ENCODE data around the gene ZNF302. TPM values are rescaled to one million over a fixed set of nuclear protein-coding genes. Genes with fewer than 3 reads are reported as not detected.

The ZNF302 gene
- total RNA-seq, 1 donor from 2014 or later: 16.5 TPM

- H3K36me3 Mint-ChIP-seq (ENCODE audit: low read depth, unreplicated experiment): peaks cover 2% of the 10 kb centered on the region
- H3K27me3 Mint-ChIP-seq (ENCODE audit: low read depth, unreplicated experiment): peaks cover 16% of the 10 kb centered on the region
- no peak overlapping the region for H2AFZ ChIP-seq (ENCODE audit: low read depth, low read length)
- no peak overlapping the region for H3K4me3 ChIP-seq (ENCODE audit: insufficient read depth, low read depth, low read length)
- H3K27me3 ChIP-seq (ENCODE audit: insufficient read depth, low read length): no peaks in the 10 kb centered on the region
- TF ChIP-seq CTCF (IDR thresholded peaks at IDR 0.05; ENCODE audit: insufficient read depth, low read depth, low read length): no peak
- no peak for TF ChIP-seq EZH2 (IDR thresholded peaks at IDR 0.05; ENCODE audit: insufficient read depth, low read length)
- H3K79me2 ChIP-seq (ENCODE audit: insufficient read depth, low read length): no peaks in the 10 kb centered on the region
- H3K9me3 Mint-ChIP-seq (ENCODE audit: unreplicated experiment): peaks cover under 1% of the 10 kb centered on the region
- no peaks in the 10 kb centered on the region for H4K20me1 ChIP-seq (ENCODE audit: insufficient read depth, low read length)
- no peak overlapping the region for H3K4me3 Mint-ChIP-seq (ENCODE audit: unreplicated experiment)
- peaks cover 2% of the 10 kb centered on the region for H3K9me3 ChIP-seq (ENCODE audit: insufficient read depth, low read depth, low read length)
- no peak overlapping the region for H3K27ac Mint-ChIP-seq (ENCODE audit: unreplicated experiment)
- no peaks in the 10 kb centered on the region for H3K36me3 ChIP-seq (ENCODE audit: insufficient read depth, low read length)
- FAIRE-seq (no peak), DNase-seq (ENCODE audit: low read depth) (no peak)
- H3K4me2 ChIP-seq (ENCODE audit: low read length): no peak overlapping the region
- H3K4me1 ChIP-seq (ENCODE audit: insufficient read depth, low read length): no peaks in the 10 kb centered on the region
- no peak overlapping the region for H3K27ac ChIP-seq (ENCODE audit: low read depth, low read length)
- no peaks in the 10 kb centered on the region for H3K4me1 Mint-ChIP-seq (ENCODE audit: low read depth, unreplicated experiment)
- H3K9ac ChIP-seq (ENCODE audit: low read length): no peak overlapping the region
Observed at GRCh38 chr19:34645551-34645950, 31.9 kb upstream of the ZNF302 start.

GRCh38 chr19:34649886-34650543 is 27.5 kb upstream of the ZNF302 start:
- Histone ChIP-seq H3K27ac (ENCODE audit: low read depth, low read length) (no peak overlapping the region), H3K79me2 (ENCODE audit: insufficient read depth, low read length) (no peaks in the 10 kb centered on the region), H2AFZ (ENCODE audit: low read depth, low read length) (no peak overlapping the region), H3K9me3 (ENCODE audit: insufficient read depth, low read depth, low read length) (peaks cover 2% of the 10 kb centered on the region), H4K20me1 (ENCODE audit: insufficient read depth, low read length) (no peaks in the 10 kb centered on the region), H3K9ac (ENCODE audit: low read length) (no peak overlapping the region), H3K27me3 (ENCODE audit: insufficient read depth, low read length) (no peaks in the 10 kb centered on the region), H3K4me3 (ENCODE audit: insufficient read depth, low read depth, low read length) (no peak overlapping the region), H3K4me2 (ENCODE audit: low read length) (no peak overlapping the region), H3K36me3 (ENCODE audit: insufficient read depth, low read length) (no peaks in the 10 kb centered on the region), H3K4me1 (ENCODE audit: insufficient read depth, low read length) (no peaks in the 10 kb centered on the region)
- DNase-seq (ENCODE audit: low read depth) (no peak), FAIRE-seq (no peak)
- Mint-ChIP-seq H3K4me1 (ENCODE audit: low read depth, unreplicated experiment) (no peaks in the 10 kb centered on the region), H3K4me3 (ENCODE audit: unreplicated experiment) (no peak overlapping the region), H3K27me3 (ENCODE audit: low read depth, unreplicated experiment) (peaks cover 16% of the 10 kb centered on the region), H3K9me3 (ENCODE audit: unreplicated experiment) (peaks cover 8% of the 10 kb centered on the region), H3K27ac (ENCODE audit: unreplicated experiment) (no peak overlapping the region), H3K36me3 (ENCODE audit: low read depth, unreplicated experiment) (peaks cover 3% of the 10 kb centered on the region)
- TF ChIP-seq CTCF (IDR thresholded peaks at IDR 0.05; ENCODE audit: insufficient read depth, low read depth, low read length) (no peak), EZH2 (IDR thresholded peaks at IDR 0.05; ENCODE audit: insufficient read depth, low read length) (no peak)

- H3K36me3 Mint-ChIP-seq (ENCODE audit: low read depth, unreplicated experiment): peaks cover 2% of the 10 kb centered on the region
- Histone ChIP-seq H3K4me2 (ENCODE audit: low read length) (no peak overlapping the region), H2AFZ (ENCODE audit: low read depth, low read length) (no peak overlapping the region), H3K9me3 (ENCODE audit: insufficient read depth, low read depth, low read length) (peaks cover 2% of the 10 kb centered on the region), H4K20me1 (ENCODE audit: insufficient read depth, low read length) (no peaks in the 10 kb centered on the region), H3K9ac (ENCODE audit: low read length) (no peak overlapping the region), H3K4me1 (ENCODE audit: insufficient read depth, low read length) (no peaks in the 10 kb centered on the region), H3K27me3 (ENCODE audit: insufficient read depth, low read length) (no peaks in the 10 kb centered on the region), H3K4me3 (ENCODE audit: insufficient read depth, low read depth, low read length) (no peak overlapping the region), H3K27ac (ENCODE audit: low read depth, low read length) (no peak overlapping the region), H3K79me2 (ENCODE audit: insufficient read depth, low read length) (no peaks in the 10 kb centered on the region), H3K36me3 (ENCODE audit: insufficient read depth, low read length) (no peaks in the 10 kb centered on the region)
- H3K4me1 Mint-ChIP-seq (ENCODE audit: low read depth, unreplicated experiment): no peaks in the 10 kb centered on the region
- DNase-seq (ENCODE audit: low read depth) (no peak), FAIRE-seq (no peak)
- TF ChIP-seq EZH2 (IDR thresholded peaks at IDR 0.05; ENCODE audit: insufficient read depth, low read length) (no peak), CTCF (IDR thresholded peaks at IDR 0.05; ENCODE audit: insufficient read depth, low read depth, low read length) (no peak)
- H3K9me3 Mint-ChIP-seq (ENCODE audit: unreplicated experiment): peaks cover 12% of the 10 kb centered on the region
- no peak overlapping the region for H3K4me3 Mint-ChIP-seq (ENCODE audit: unreplicated experiment)
- H3K27me3 Mint-ChIP-seq (ENCODE audit: low read depth, unreplicated experiment): peaks cover 5% of the 10 kb centered on the region
- H3K27ac Mint-ChIP-seq (ENCODE audit: unreplicated experiment): no peak overlapping the region
Observed at GRCh38 chr19:34651747-34652146, 25.7 kb upstream of the ZNF302 start.
